ENCODE results near the gene APOLD1. TPM values are rescaled to one million over a fixed set of nuclear protein-coding genes. Genes with fewer than 3 reads are reported as not detected.

The APOLD1 gene
- total and polyA plus RNA-seq, 2 of the 8 experiments (the other 6 are each of a cell fraction or from before 2014, with no cell fraction given), result 0.12 to 0.71 TPM

- Histone ChIP-seq H2BK20ac (ENCODE audit: low read length) (no peak overlapping the region), H3K9ac (replicated peaks in 1 of 4; ENCODE audit: extremely low read depth in 1 of 4, low read depth in 3 of 4, low read length in 3 of 4) (no peak overlapping the region), H3K14ac (ENCODE audit: insufficient read length) (no peak overlapping the region), H4K91ac (replicated peaks; ENCODE audit: insufficient read length, low read length) (no peak overlapping the region), H4K20me1 (replicated peaks in 1 of 2; ENCODE audit: control insufficient read depth in 1 of 2, insufficient read depth in 2 of 2, low read length in 2 of 2) (no peaks in the 10 kb centered on the region), H4K8ac (ENCODE audit: extremely low read depth, insufficient read depth, low read length) (no peak overlapping the region), H2BK120ac (replicated peaks; ENCODE audit: low read depth, low read length) (no peak overlapping the region), H2AFZ (ENCODE audit: low read length) (no peak overlapping the region), H3K9me3 (ENCODE audit: insufficient read depth in 2 of 2, low read depth in 1 of 2, low read length in 1 of 2) (no peaks in the 10 kb centered on the region), H3K4me3 (ENCODE audit: extremely low read depth in 1 of 4, insufficient read depth in 2 of 4, low read depth in 3 of 4, low read length in 4 of 4) (no peak overlapping the region), H3K23ac (ENCODE audit: insufficient read length) (no peak overlapping the region), H3K36me3 (ENCODE audit: control insufficient read depth in 2 of 4, insufficient read depth in 4 of 4, low read length in 3 of 4) (no peaks in the 10 kb centered on the region), H3K4ac (replicated peaks; ENCODE audit: insufficient read length, low read depth, low read length) (no peak overlapping the region), H3K4me2 (ENCODE audit: insufficient read depth in 1 of 2, low read depth in 2 of 2, low read length in 2 of 2) (no peak overlapping the region), H2BK15ac (ENCODE audit: low read length) (no peak overlapping the region), H3K27me3 (replicated peaks in 1 of 4; ENCODE audit: control insufficient read depth in 3 of 4, extremely low read depth in 1 of 4, insufficient read depth in 3 of 4, low read length in 3 of 4) (no peaks in the 10 kb centered on the region), H2AK5ac (ENCODE audit: low read depth, low read length) (no peak overlapping the region), H3K18ac (ENCODE audit: extremely low read depth, low read length) (no peak overlapping the region), H3K79me1 (ENCODE audit: low read depth, low read length) (no peaks in the 10 kb centered on the region; the same call in 1 of the 2 replicates), H2BK5ac (ENCODE audit: low read depth, low read length) (no peak overlapping the region), H4K5ac (ENCODE audit: insufficient read length, low read depth, low read length) (no peak overlapping the region), H3K56ac (replicated peaks; ENCODE audit: insufficient read length, low read depth, low read length) (no peak overlapping the region), H3K27ac (ENCODE audit: low read depth, low read length) (no peak overlapping the region), H3K79me2 (ENCODE audit: control insufficient read depth in 1 of 2, insufficient read depth in 2 of 2, low read length in 2 of 2) (no peaks in the 10 kb centered on the region), H2BK12ac (ENCODE audit: low read depth, low read length) (no peak overlapping the region), H3K23me2 (ENCODE audit: low read depth, low read length) (no peaks in the 10 kb centered on the region), H3K4me1 (replicated peaks in 1 of 4; ENCODE audit: control insufficient read depth in 3 of 4, insufficient read depth in 4 of 4, low read length in 3 of 4) (no peaks in the 10 kb centered on the region)
- FAIRE-seq (no peak), DNase-seq (ENCODE audit: low read depth in 1 of 2, low spot score in 2 of 2) (no peak)
- WGBS, 2 experiments (ENCODE audit: extremely low coverage in 1 of 2, insufficient coverage in 1 of 2, insufficient read length in 1 of 2, insufficient replicate concordance in 2 of 2, low coverage in 1 of 2, low lambda C conversion rate in 2 of 2, missing lambda C conversion rate in 1 of 2), result 96% methylated on average over 7 of the region's 7 CpGs; no CpG with 5 or more reads in 1 of the 2 experiments
- POLR2A ChIA-PET (ENCODE audit: partially characterized antibody), result no interaction called here
- TF ChIP-seq MAX (IDR thresholded peaks at IDR 0.05) (no peak), SP1 (IDR thresholded peaks at IDR 0.05; ENCODE audit: low read depth, low read length) (peak; percentile 82)
- CTCF ChIA-PET (ENCODE audit: partially characterized antibody), result interaction anchor here (1.3 kb wide), 1 partner anchor 12 kb away, joined by 4 read pairs; no protein-coding TSS in a partner anchor
Measured at GRCh38 chr12:12749433-12749832, 36.0 kb upstream of the APOLD1 start.

All from H1 (cell line).